GM21576 (cell line): ENCODE measurements around the gene AVEN.
"Not testable (repeated sequence)": the region's sequence is repeated elsewhere in the genome, so short reads cannot be mapped to it uniquely, and the experiment has no call there.

ENCODE experiments used
- ATAC-seq: cut with Tn5 transposase; IDR thresholded peaks from one replicate; pipeline ENCODE4 v1.9.1; 2021; ENCODE audit warnings: mild to moderate bottlenecking, moderate library complexity; ENCODE audit not compliant: unreplicated experiment

The AVEN gene

DNA sequence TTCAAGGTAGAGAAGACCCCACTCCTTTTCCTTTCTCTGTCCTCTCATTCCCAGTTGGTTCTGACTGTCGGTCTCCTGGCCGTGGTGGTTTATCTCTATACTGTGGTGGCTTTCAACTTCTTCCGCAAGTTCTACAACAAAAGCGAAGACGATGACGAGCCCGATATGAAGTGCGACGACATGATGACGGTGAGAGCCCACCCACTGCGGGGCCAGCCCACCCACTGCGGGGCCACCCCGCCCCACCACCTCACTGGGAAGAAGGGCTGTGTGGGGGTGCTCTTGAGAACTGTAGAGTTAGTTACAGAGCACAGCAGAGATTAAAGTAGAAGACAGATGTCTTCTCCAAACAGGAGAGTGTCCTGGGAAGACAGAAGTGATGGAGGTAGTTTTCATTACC, 181.3 kb downstream of the AVEN start:
- ATAC-seq: no peak

DNA sequence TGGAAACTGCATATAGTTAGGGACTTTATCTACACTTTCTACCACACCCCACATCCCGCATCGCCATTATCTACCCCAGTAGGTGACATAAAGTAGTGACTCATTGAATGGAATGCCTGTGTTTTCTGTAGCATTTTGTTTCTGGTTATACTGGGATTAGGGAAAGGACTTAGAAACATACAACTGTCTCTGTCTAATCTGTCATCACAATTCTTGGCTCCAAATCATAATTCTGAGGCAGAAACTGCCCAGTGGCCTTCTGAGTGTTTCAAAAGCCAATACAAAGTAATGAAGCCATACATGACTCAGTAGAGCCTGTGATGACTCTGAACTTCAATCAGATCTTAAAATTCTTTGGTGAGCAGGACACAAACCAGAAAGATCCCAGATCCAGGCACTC, 186.4 kb downstream of the AVEN start:
- ATAC-seq: no peak

DNA sequence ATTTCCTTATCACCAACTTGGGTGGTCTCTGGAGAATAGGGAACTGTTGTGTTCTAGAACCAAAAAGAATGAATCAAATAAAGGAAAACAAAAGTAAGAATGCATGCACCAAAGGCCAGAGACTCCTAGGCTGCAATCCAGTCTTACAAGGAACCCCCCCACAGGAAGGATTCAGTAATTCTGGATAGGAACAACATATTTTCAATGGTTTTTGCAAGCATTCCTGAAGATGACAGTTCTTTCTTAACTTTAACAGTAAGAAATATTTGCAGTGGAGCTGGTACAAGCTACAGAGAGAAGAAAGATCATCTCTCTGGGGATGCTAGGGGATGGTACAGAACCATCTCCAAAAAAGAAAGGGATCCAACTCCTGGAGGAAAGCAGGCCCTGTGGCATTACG, 186.9 kb downstream of the AVEN start:
- no peak for ATAC-seq

DNA sequence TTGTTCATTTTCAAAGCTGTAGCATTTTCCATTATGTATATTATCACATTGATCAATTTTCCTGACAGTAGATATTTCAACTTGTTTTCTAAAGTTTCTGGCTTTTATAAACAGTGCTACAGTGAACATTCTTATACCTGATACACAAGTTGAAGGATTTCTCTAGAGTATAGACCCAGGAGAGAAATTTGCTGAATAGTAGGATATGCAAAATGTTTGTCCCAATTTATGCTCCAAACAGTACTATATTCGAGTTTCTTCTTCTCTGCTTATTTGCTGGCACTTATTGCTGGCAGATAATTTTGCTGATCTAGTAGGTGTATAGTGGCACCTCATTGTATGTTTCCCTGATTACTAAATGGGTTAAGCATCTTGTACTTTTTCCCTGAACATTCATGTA, 187.9 kb downstream of the AVEN start:
- ATAC-seq: no peak

DNA sequence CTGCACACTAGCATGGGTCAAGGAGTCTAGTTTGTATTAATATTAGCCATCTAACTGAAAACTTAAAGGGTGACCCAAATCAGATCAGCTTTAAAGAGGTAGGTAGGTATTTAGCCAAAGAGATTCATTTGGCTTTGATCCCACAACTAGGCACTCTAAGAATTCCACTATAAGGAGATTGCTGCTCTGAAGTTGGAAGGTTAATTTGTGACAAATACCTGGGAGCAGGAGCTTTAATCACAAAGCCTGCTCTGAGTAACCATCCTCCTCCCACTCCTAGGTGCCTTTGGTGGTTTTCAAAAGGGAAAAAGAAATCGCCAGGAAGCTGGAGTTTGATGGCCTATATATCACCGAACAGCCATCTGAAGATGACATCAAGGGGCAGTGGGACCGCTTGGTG, 191.0 kb downstream of the AVEN start:
- no peak for ATAC-seq

DNA sequence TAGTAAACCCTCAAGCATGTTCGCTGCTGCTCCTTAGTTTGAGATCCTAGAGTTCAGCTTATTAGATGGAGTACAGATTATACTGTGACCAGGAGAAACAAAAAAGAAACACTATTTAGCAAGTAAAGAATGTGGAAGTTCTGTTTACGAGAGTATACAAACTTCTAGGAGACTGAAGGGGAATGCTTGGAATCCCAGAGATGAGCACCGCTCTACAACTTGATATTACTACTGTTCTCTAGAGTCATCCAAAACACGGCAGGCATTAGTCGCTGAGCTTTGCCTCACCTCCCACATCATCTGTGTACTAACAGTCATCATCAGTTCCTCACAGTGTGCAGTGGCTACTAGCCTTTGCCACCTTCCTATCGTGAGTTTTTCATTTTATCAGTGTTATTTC, 192.1 kb downstream of the AVEN start:
- no peak for ATAC-seq

DNA sequence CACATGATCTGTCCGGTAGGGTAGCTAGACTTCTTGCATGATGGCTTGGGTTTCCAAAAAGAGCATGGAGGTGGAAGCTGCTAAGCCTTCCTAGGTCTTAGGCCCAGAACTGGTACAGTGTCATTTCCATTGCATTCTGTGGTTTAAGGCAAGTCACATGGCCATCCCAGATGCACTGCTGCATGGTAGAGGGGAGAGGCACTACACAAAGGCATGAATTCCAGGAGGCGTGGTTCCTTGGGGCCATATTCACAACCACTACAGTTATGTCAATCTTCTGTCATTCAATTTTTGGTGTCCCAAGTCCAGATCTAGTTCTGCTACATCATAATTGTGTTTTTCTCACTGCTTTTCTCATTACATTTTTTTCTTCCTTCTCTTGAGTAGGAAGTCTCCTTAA, 192.9 kb downstream of the AVEN start:
- ATAC-seq: no peak

DNA sequence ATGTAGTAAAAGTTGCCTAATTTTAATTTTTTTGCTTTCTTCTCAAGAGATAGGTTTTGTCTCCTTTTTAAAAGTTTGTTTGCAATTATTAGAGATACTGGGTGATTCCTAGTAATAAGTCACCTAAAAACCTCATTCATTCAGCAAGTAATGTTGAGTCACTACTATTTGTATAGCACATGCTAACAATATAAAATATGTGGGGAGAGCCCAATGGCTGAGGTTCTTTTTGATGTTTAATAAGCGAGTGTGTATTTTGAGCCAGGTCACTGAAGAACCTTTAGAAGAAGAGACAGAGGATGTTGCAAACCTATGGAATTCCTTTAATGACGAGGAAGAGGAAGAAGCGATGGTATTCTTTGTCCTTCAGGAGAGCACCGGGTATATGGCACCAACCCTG, 194.4 kb downstream of the AVEN start:
- no peak for ATAC-seq

DNA sequence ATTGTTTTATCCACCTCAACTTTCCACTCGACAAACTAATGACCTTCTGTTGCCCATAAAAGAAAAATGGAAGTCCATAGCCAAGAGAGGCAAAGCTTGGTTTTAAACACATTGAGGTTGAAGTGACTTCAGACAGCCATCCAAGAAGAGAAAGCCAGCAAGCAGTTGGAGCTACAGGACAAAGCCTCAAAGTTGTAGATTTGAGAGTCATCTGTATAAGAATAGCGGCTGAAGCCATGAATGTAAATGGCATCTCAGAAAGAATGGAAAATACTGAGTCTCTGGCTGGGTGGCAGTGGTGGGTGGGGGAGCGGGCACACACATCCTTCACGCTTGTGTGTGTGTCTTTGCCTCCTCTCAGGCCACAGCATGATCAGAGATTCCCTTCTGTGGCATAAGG, 194.8 kb downstream of the AVEN start:
- ATAC-seq: no peak

DNA sequence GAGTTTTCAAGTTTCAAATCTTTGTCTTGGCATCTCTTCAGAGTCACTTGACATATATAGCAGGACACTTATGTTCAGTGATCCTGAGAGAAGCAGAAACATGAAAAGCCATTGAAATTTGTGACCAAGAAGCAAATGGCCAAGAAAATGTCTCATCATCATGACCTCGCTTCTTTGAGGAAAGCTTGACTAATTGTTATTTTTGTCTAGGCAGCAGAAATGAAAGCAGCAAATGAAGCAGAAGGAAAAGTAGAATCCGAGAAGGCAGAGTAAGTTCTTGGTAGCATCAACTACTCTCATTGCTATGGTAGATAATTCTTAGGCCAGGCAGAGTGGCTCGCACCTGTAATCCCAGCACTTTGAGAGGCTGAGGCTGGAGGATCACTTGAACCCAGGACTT, 198.4 kb downstream of the AVEN start:
- no peak for ATAC-seq

DNA sequence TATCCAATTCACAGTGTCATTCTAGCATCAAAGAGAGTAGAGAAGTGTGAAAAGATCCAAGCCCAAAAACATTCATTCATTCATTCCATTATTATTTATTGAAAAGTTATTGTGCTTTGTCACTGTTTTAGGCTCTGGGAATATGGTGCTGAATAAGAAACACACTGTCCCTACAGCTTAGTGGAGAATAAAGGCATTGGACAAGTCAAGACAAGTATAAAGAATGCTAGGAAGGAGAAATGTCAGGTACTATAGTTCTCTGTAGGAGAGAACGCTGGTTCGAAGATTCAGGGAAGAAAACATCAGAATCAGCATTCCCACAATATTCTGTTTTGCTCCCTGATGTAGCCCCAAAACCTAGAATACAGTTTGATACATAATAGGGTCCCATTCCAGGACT, 199.5 kb downstream of the AVEN start:
- ATAC-seq: no peak

DNA sequence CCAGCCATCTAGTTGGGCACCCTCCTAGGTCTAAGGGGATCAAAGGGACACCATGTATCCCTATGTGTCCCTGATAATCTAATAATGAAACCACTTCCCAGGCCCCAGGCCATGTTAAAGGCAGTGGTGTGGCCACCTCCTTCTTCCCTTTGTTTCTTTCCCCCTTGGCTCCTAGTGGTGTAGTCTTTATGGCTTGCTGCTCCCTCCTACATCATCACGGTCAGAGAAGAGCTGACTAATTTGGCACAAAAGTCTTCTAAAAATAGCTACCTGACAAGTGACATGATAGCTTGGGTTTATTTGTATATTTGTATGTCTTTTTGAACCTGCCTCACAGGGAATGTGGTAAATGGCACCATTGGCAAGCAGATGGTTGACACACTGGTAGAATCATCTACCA, 201.7 kb downstream of the AVEN start:
- no peak for ATAC-seq

DNA sequence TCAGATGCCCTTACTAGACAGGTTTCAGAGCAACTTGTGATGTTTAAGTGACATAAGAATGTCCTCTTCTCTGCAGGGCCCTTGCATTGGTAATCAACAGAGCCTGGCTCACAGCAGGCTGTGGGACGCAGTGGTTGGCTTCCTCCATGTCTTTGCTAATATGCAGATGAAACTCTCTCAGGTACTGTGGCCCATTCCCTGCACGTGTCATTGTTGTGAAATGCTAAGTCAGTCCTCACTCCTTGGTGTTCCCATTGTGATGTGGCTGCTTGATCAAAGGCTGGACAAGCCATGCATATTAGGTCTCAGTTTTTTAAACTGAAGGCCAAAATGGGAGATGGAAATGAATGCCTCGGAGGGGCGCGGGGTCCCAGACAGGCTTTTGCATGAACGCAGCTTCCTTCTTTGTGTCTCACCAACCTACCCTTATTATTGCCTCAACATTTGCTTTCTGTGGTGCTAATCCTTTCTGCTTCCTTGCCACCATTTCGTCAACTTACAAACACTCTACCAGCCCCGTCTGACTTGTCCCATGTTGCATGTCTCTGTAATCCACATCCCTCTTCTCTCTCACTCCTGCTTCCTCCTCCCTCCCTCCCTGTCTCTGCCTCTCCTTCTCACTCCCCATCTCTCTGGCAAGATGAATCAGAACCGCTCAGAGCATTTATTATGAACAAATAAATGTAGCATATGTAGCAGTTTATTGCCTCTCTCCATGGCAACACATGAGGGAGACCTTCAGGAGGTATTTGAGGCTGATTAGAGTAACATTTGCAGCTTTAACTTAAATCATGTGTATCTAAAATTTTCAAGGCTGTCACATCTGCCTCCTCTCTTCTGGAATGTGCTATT, 203.9 kb downstream of the AVEN start:
- ATAC-seq: no peak

DNA sequence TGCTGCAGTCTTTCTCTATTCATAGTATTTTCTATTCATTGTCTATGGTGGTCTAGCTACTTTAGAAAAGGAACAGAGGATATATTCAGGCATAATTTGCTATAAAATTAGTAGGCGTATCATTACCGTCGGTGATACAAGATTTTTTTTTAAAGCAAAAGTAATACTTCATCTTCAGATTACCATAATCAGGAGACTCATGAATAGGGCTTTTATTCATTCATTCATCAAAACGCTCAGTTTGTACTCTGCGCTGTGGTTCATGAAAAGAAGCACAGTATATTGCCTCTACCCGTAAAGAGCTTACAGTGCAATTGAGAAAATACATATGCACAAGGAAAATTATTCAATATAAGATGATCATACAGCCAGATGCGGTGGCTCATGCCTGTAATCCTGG, 207.4 kb downstream of the AVEN start:
- ATAC-seq: no peak

DNA sequence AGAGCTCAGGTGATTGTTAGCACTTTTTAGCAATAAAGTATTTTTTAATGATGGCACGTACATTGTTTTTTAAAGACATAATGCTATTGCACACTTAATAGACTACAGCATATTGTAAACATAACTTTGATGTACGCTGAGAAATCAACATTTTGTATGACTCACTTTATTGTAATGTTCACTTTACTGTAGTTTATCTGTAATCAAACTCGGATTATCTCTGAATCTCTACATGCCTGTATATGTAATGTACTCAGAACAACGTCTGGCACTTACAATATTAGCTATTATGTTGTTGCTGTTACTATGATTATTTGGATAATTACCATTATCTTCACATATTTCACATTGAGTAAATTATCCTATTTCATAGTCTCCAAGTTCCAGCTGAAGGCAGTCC, 208.7 kb downstream of the AVEN start:
- ATAC-seq: no peak

DNA sequence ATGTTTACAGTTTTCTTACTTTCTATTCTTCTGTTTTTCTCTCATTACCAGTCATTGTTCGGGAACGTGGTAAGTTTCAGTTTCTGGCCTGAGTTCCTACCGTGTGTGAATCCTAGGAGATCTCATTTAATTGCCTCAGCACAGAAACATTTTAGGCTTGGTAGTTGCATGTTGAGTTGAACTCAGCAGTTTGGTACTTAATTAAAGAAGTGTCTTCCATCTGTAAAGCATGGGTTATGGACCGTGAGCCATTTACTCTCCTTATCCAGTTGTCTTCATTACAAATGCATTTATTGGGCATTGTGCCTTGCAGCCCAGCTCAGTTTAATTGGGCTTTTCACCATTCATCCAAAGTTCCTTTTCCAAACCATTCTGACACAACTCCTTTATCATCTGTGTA, 212.8 kb downstream of the AVEN start:
- ATAC-seq: no peak

DNA sequence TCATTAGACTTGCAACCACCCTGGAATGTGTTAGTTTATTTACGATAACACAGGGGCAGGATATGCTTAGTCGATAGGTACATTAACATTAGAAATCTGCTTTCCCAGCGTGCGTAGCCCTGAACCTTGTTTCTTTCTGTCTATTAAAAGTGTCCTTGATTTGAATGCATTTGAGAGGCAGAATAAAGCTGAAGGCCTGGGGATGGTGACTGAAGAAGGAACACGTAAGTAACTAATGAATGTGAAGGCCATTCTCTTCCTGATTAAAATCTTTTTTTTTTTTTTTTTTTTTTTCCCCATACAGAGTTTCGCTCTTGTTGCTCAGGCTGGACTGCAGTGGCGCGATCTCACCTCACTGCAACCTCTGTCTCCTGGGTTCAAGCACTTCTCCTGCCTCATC, 213.6 kb downstream of the AVEN start:
- ATAC-seq: no peak

DNA sequence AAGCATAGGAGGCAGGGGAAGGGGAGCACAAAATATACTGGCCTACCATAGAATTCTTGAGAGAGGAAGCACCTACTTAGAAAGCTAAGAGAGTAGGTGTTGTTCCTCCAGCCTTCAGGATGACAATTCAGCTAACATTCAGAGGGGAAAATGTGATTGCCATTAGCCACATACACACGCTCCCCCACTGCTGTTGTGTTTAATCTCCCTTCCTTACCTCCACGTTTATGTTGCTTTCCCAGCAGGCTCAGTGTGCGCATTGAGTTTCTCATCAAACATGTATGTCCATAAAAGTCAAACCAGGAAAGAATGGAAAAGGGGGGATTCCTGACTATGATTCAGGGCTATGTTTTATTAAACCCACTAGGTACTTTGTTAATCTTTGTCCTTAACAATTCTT, 215.9 kb downstream of the AVEN start:
- ATAC-seq: no peak

DNA sequence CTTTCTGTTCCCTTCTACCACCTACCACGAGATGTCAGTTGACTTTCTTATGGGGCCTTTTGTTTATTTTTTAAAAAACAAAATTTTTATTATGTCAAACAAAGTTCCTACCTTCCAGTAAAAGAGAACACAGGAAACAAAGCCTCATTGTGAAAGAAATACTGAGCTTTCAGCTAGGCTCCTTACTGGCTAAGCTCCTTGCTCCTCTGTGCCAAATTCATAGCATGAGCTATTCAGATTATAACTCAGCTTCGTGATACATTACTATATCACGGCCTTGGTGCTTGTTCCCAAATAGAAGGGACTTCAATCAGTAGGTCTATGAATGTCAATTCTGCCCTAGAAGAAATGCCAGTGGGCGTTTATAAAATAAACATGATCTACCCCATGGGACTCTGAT, 216.5 kb downstream of the AVEN start:
- no peak for ATAC-seq

DNA sequence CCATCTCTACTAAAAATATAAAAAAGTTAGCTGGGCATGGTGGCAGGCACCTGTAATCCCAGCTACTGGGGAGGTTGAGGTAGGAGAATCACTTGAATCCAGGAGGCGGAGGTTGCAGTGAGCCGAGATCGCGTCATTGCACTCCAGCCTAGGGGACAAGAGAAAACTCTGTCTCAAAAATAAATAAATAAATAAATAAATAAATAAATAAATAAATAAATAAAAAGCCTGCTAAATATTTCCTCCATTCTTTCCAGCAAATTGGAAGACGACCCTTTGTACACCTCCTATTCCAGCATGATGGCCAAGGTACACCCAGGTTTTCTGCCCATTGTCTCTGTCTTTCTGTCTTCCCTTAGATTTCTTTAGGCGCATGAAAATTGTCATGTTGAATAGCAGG, 219.5 kb downstream of the AVEN start:
- ATAC-seq: not testable (repeated sequence)
